ENCODE measurements around the gene BUD13. TPM values are rescaled to one million over a fixed set of nuclear protein-coding genes. Genes with fewer than 3 reads are reported as not detected.

Gene BUD13
- total and polyA plus RNA-seq, 10 of the 15 experiments (the other 5 are each of a cell fraction or from before 2014, with no cell fraction given) = 10.9 to 36.5 (median 24.7) TPM

DNA sequence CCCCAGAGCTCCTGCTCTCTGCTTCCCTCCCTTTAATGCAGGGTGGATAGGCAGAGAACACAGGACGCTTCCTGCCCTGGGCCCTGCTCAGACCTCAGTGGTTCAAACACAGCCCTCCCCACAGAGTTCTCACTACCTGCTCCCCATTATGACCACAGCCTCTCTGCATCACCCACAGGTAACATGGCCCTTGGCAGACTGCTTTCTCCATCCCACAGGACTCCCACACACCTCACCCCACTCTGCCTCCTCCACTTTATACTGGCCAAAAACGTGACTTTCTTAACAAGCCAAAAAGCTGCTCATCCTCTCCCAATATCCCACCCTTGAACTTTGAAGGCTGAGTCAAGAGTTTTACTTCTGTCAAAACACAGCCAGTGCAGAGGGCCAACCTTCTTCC lies 33.8 kb downstream of the BUD13 start:
- H3K27me3 ChIP-seq (replicated peaks in 1 of 2; ENCODE audit: control insufficient read depth in 2 of 2, insufficient read depth in 2 of 2, low read length in 1 of 2) = no peaks in the 10 kb centered on the region
- no TSS peak for BruUV-seq (replicated peaks)
- no peak for DNase-seq (ENCODE audit: low read depth, low spot score)
- H3K27ac ChIP-seq (ENCODE audit: control insufficient read depth, insufficient read depth) = no peak overlapping the region
- intact Hi-C loops (cut with micrococcal nuclease; ENCODE audit: unreplicated experiment) = no loop called here
- H2AFZ ChIP-seq (ENCODE audit: control insufficient read depth, low read depth, low read length) = no peak overlapping the region
- no peak for TF ChIP-seq CEBPB (IDR thresholded peaks at IDR 0.05; ENCODE audit: borderline replicate concordance in 1 of 2, low read depth in 2 of 2, low read length in 2 of 2)
- TF ChIP-seq CHD4 (IDR thresholded peaks at IDR 0.05) = no peak
- TF ChIP-seq BCL11A (IDR thresholded peaks at IDR 0.05; ENCODE audit: low read depth, low read length) = no peak
- TF ChIP-seq SREBF1 (IDR thresholded peaks at IDR 0.05; ENCODE audit: low read length) = no peak
- TF ChIP-seq ZZZ3 (IDR thresholded peaks at IDR 0.05; ENCODE audit: control insufficient read depth, insufficient read length, low read depth) = no peak
- no peak for TF ChIP-seq TARDBP (IDR thresholded peaks at IDR 0.05; ENCODE audit: borderline replicate concordance)
- TF ChIP-seq LARP7 (IDR thresholded peaks at IDR 0.05) = no peak
- TF ChIP-seq, protein P1, sequence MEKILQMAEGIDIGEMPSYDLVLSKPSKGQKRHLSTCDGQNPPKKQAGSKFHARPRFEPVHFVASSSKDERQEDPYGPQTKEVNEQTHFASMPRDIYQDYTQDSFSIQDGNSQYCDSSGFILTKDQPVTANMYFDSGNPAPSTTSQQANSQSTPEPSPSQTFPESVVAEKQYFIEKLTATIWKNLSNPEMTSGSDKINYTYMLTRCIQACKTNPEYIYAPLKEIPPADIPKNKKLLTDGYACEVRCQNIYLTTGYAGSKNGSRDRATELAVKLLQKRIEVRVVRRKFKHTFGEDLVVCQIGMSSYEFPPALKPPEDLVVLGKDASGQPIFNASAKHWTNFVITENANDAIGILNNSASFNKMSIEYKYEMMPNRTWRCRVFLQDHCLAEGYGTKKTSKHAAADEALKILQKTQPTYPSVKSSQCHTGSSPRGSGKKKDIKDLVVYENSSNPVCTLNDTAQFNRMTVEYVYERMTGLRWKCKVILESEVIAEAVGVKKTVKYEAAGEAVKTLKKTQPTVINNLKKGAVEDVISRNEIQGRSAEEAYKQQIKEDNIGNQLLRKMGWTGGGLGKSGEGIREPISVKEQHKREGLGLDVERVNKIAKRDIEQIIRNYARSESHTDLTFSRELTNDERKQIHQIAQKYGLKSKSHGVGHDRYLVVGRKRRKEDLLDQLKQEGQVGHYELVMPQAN (conservative IDR thresholded peaks at IDR 0.05) = no peak
- no peak for ATAC-seq
- in situ Hi-C loops (cut with MboI) = no loop called here
- no peak overlapping the region for H3K4me3 ChIP-seq
- no peak overlapping the region for H3K4me2 ChIP-seq (ENCODE audit: control insufficient read depth, insufficient read depth)
- no peaks in the 10 kb centered on the region for H3K9me3 ChIP-seq (replicated peaks; ENCODE audit: control insufficient read depth, insufficient read depth, low read length)
- ChIA-PET SMC1A (ENCODE audit: uncharacterized antibody, unreplicated experiment) (interaction anchor here (1.0 kb wide), 1 partner anchor 49 kb away, joined by 3 read pairs; the partner anchor contains the start of gene ZPR1), POLR2A (no interaction called here), CTCF (interaction anchor here (1.0 to 1.3 kb wide), 2 partner anchors 97 to 366 kb away, joined by 3 to 6 read pairs; no protein-coding TSS in a partner anchor), RAD21 (ENCODE audit: unreplicated experiment) (no interaction called here)
- no peak overlapping the region for H3K9ac ChIP-seq (ENCODE audit: control insufficient read depth, insufficient read depth, low read length)
- H3K4me1 ChIP-seq (ENCODE audit: control insufficient read depth, insufficient read depth, low read length) = peaks cover 4% of the 10 kb centered on the region
- H3K36me3 ChIP-seq (ENCODE audit: control insufficient read depth in 2 of 2, insufficient read depth in 2 of 2, low read length in 1 of 2) = no peaks in the 10 kb centered on the region
- FAIRE-seq = no peak
- H3K79me2 ChIP-seq (ENCODE audit: control insufficient read depth, insufficient read depth, low read length) = no peaks in the 10 kb centered on the region
- 86% methylated on average over 2 of the region's 2 CpGs for WGBS (ENCODE audit: insufficient coverage, insufficient replicate concordance, low lambda C conversion rate, missing lambda C conversion rate)
- no peaks in the 10 kb centered on the region for H4K20me1 ChIP-seq (ENCODE audit: control insufficient read depth, insufficient read depth)
